Measurements from ENCODE around the gene VASP.

The VASP gene

DNA sequence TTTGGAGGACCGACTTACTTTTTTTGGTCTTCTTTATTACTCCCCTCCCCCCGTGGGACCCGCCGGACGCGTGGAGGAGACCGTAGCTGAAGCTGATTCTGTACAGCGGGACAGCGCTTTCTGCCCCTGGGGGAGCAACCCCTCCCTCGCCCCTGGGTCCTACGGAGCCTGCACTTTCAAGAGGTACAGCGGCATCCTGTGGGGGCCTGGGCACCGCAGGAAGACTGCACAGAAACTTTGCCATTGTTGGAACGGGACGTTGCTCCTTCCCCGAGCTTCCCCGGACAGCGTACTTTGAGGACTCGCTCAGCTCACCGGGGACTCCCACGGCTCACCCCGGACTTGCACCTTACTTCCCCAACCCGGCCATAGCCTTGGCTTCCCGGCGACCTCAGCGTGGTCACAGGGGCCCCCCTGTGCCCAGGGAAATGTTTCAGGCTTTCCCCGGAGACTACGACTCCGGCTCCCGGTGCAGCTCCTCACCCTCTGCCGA lies 39.1 kb upstream of the VASP start:
- no peaks in the 10 kb centered on the region for H3K9me3 ChIP-seq (ENCODE audit: control insufficient read depth in 5 of 5, low read length in 5 of 5)
- H3K9ac ChIP-seq (ENCODE audit: low read length in 5 of 5) = peak overlapping the region; percentile 81 to 99 (median 94)
- peak overlapping the region; percentile 83 for H3K27ac ChIP-seq (ENCODE audit: low read depth, low read length)
- peak overlapping the region; percentile 99 to 100 (median 99) for H3K4me3 ChIP-seq (ENCODE audit: low read depth in 1 of 5, low read length in 5 of 5)
- peaks cover 0 to 39% (median 36%) of the 10 kb centered on the region in 5 donors for H3K36me3 ChIP-seq (ENCODE audit: control insufficient read depth in 5 of 5, insufficient read depth in 5 of 5, low read length in 5 of 5)
- H3K4me1 ChIP-seq (ENCODE audit: control insufficient read depth in 5 of 5, insufficient read depth in 5 of 5, low read length in 5 of 5) = peaks cover 6 to 48% (median 23%) of the 10 kb centered on the region in 5 donors
- peaks cover 0 to 9% (median 0%) of the 10 kb centered on the region in 5 donors for H3K27me3 ChIP-seq (ENCODE audit: control insufficient read depth in 5 of 5, insufficient read depth in 4 of 5, low read length in 5 of 5)

GRCh38 chr19:45468803-45469131 lies 38.5 kb upstream of the VASP start:
- Histone ChIP-seq H3K27ac (ENCODE audit: low read depth, low read length) (peak overlapping the region; percentile 83), H3K4me3 (ENCODE audit: low read depth in 1 of 5, low read length in 5 of 5) (peak overlapping the region; percentile 99 to 100 (median 99)), H3K9me3 (ENCODE audit: control insufficient read depth in 5 of 5, low read length in 5 of 5) (no peaks in the 10 kb centered on the region), H3K36me3 (ENCODE audit: control insufficient read depth in 5 of 5, insufficient read depth in 5 of 5, low read length in 5 of 5) (peaks cover 0 to 41% (median 36%) of the 10 kb centered on the region in 5 donors), H3K9ac (ENCODE audit: low read length in 5 of 5) (peak overlapping the region; percentile 81 to 99 (median 94)), H3K27me3 (ENCODE audit: control insufficient read depth in 5 of 5, insufficient read depth in 4 of 5, low read length in 5 of 5) (peaks cover 0 to 9% (median 2%) of the 10 kb centered on the region in 5 donors), H3K4me1 (ENCODE audit: control insufficient read depth in 5 of 5, insufficient read depth in 5 of 5, low read length in 5 of 5) (peaks cover 6 to 48% (median 23%) of the 10 kb centered on the region in 5 donors)

GRCh38 chr19:45469132-45469944 lies 37.9 kb upstream of the VASP start:
- peak overlapping the region; percentile 83 for H3K27ac ChIP-seq (ENCODE audit: low read depth, low read length)
- H3K36me3 ChIP-seq (ENCODE audit: control insufficient read depth in 5 of 5, insufficient read depth in 5 of 5, low read length in 5 of 5) = peaks cover 0 to 42% (median 36%) of the 10 kb centered on the region in 5 donors
- H3K9ac ChIP-seq (ENCODE audit: low read length in 5 of 5) = peak overlapping the region; percentile 81 to 99 (median 94)
- H3K27me3 ChIP-seq (ENCODE audit: control insufficient read depth in 5 of 5, insufficient read depth in 4 of 5, low read length in 5 of 5) = peaks cover 0 to 9% (median 2%) of the 10 kb centered on the region in 5 donors
- H3K9me3 ChIP-seq (ENCODE audit: control insufficient read depth in 5 of 5, low read length in 5 of 5) = no peaks in the 10 kb centered on the region
- peaks cover 7 to 48% (median 23%) of the 10 kb centered on the region in 5 donors for H3K4me1 ChIP-seq (ENCODE audit: control insufficient read depth in 5 of 5, insufficient read depth in 5 of 5, low read length in 5 of 5)
- H3K4me3 ChIP-seq (ENCODE audit: low read depth in 1 of 5, low read length in 5 of 5) = peak overlapping the region; percentile 99 to 100 (median 99)

DNA sequence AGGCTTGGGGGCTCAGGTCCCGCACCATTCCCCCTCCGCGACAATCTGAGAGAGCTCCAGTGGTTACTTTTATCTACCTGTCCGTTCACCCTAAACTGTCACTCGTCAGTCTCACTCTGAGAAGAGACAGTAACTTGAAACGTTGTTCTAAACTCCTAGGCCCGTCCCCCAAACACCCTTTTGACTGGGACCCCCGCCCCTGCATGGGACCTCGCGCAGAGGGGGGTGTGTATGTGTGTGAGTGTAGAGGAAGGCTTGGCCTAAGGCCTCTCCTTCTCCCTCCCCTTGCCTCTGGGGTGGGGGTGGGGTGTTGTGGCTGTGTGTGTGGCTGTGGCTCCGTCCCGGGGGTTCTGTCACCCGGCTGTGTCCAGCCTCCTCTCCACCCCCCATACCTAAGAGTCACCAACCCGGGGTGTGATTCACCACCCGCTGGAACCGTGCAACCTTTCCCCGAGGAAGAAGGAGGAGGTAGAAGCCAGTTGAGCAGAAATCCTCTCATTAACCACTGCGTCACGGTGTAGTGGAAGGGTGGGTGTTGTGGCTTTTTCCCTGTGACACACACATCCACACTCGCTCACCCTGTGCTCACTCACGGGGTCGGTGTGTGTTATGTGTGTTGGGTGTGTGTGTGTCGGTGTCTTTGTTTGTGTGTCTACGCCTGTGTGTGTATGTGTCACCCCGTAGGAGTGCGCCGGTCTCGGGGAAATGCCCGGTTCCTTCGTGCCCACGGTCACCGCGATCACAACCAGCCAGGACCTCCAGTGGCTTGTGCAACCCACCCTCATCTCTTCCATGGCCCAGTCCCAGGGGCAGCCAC lies 37.1 kb upstream of the VASP start:
- peaks cover 7 to 48% (median 23%) of the 10 kb centered on the region in 5 donors for H3K4me1 ChIP-seq (ENCODE audit: control insufficient read depth in 5 of 5, insufficient read depth in 5 of 5, low read length in 5 of 5)
- peak overlapping the region; percentile 75 to 99 (median 94) for H3K9ac ChIP-seq (ENCODE audit: low read length in 5 of 5)
- H3K27me3 ChIP-seq (ENCODE audit: control insufficient read depth in 5 of 5, insufficient read depth in 4 of 5, low read length in 5 of 5) = peaks cover 0 to 6% (median 2%) of the 10 kb centered on the region in 5 donors
- no peaks in the 10 kb centered on the region for H3K9me3 ChIP-seq (ENCODE audit: control insufficient read depth in 5 of 5, low read length in 5 of 5)
- H3K4me3 ChIP-seq (ENCODE audit: low read depth in 1 of 5, low read length in 5 of 5) = peak overlapping the region; percentile 97 to 100 (median 99)
- H3K27ac ChIP-seq (ENCODE audit: low read depth, low read length) = peak overlapping the region; percentile 83
- H3K36me3 ChIP-seq (ENCODE audit: control insufficient read depth in 5 of 5, insufficient read depth in 5 of 5, low read length in 5 of 5) = peaks cover 0 to 42% (median 36%) of the 10 kb centered on the region in 5 donors

GRCh38 chr19:45470762-45471081 lies 36.6 kb upstream of the VASP start:
- Histone ChIP-seq H3K27ac (ENCODE audit: low read depth, low read length) (no peak overlapping the region), H3K4me1 (ENCODE audit: control insufficient read depth in 5 of 5, insufficient read depth in 5 of 5, low read length in 5 of 5) (peaks cover 7 to 48% (median 23%) of the 10 kb centered on the region in 5 donors), H3K36me3 (ENCODE audit: control insufficient read depth in 5 of 5, insufficient read depth in 5 of 5, low read length in 5 of 5) (peaks cover 0 to 42% (median 36%) of the 10 kb centered on the region in 5 donors), H3K9ac (ENCODE audit: low read length in 5 of 5) (peak overlapping the region in 3 of 5 donors; percentile 93 to 99 (median 97)), H3K27me3 (ENCODE audit: control insufficient read depth in 5 of 5, insufficient read depth in 4 of 5, low read length in 5 of 5) (peaks cover 0 to 6% (median 2%) of the 10 kb centered on the region in 5 donors), H3K4me3 (ENCODE audit: low read depth in 1 of 5, low read length in 5 of 5) (peak overlapping the region; percentile 58 to 100 (median 99)), H3K9me3 (ENCODE audit: control insufficient read depth in 5 of 5, low read length in 5 of 5) (no peaks in the 10 kb centered on the region)

GRCh38 chr19:45471111-45471930 lies 36.0 kb upstream of the VASP start:
- Histone ChIP-seq H3K9me3 (ENCODE audit: control insufficient read depth in 5 of 5, low read length in 5 of 5) (no peaks in the 10 kb centered on the region), H3K4me1 (ENCODE audit: control insufficient read depth in 5 of 5, insufficient read depth in 5 of 5, low read length in 5 of 5) (peaks cover 7 to 48% (median 23%) of the 10 kb centered on the region in 5 donors), H3K36me3 (ENCODE audit: control insufficient read depth in 5 of 5, insufficient read depth in 5 of 5, low read length in 5 of 5) (peaks cover 0 to 42% (median 36%) of the 10 kb centered on the region in 5 donors), H3K4me3 (ENCODE audit: low read depth in 1 of 5, low read length in 5 of 5) (peak overlapping the region; percentile 58 to 100 (median 99)), H3K9ac (ENCODE audit: low read length in 5 of 5) (peak overlapping the region in 4 of 5 donors; percentile 16 to 99 (median 67)), H3K27ac (ENCODE audit: low read depth, low read length) (no peak overlapping the region), H3K27me3 (ENCODE audit: control insufficient read depth in 5 of 5, insufficient read depth in 4 of 5, low read length in 5 of 5) (peaks cover 0 to 6% (median 2%) of the 10 kb centered on the region in 5 donors)

DNA sequence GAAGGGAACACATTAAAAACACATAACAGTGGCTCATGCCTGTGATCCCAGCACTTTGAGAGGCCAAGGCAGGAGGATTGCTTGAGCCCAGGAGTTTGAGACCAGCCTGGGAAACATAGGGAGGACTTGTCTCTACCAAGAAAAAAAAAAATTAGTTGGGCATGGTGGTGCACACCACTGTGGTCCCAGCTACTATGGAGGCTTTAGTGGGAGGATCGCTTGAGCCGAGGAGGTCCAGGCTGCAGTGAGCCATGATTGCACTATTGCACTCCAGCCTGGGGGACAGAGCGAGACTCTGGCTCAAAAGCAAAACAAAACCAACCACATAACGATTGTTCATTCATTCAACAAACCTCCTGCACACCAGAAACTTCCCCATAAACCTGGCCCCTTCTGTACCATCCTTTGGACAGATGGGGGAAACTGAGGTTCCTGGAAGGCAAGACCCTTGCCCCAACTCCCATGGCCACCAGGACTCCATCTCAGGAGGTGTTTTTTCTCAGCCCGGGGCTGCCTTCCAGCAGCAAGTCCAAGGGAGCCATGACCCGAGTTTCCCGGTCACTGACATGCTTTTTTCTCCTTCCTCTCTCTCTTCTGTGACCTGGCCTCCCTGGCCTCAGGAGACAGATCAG lies 35.2 kb upstream of the VASP start:
- Histone ChIP-seq H3K27me3 (ENCODE audit: control insufficient read depth in 5 of 5, insufficient read depth in 4 of 5, low read length in 5 of 5) (peaks cover 0 to 6% (median 2%) of the 10 kb centered on the region in 5 donors), H3K36me3 (ENCODE audit: control insufficient read depth in 5 of 5, insufficient read depth in 5 of 5, low read length in 5 of 5) (peaks cover 0 to 42% (median 36%) of the 10 kb centered on the region in 5 donors), H3K9me3 (ENCODE audit: control insufficient read depth in 5 of 5, low read length in 5 of 5) (no peaks in the 10 kb centered on the region), H3K4me1 (ENCODE audit: control insufficient read depth in 5 of 5, insufficient read depth in 5 of 5, low read length in 5 of 5) (peaks cover 7 to 47% (median 20%) of the 10 kb centered on the region in 5 donors), H3K27ac (ENCODE audit: low read depth, low read length) (no peak overlapping the region), H3K9ac (ENCODE audit: low read length in 5 of 5) (no peak overlapping the region), H3K4me3 (ENCODE audit: low read depth in 1 of 5, low read length in 5 of 5) (peak overlapping the region; percentile 58 to 100 (median 99))

GRCh38 chr19:45472563-45473366 lies 34.5 kb upstream of the VASP start:
- no peaks in the 10 kb centered on the region for H3K9me3 ChIP-seq (ENCODE audit: control insufficient read depth in 5 of 5, low read length in 5 of 5)
- H3K4me1 ChIP-seq (ENCODE audit: control insufficient read depth in 5 of 5, insufficient read depth in 5 of 5, low read length in 5 of 5) = peaks cover 7 to 48% (median 18%) of the 10 kb centered on the region in 5 donors
- peak overlapping the region; percentile 58 to 100 (median 99) for H3K4me3 ChIP-seq (ENCODE audit: low read depth in 1 of 5, low read length in 5 of 5)
- H3K9ac ChIP-seq (ENCODE audit: low read length in 5 of 5) = no peak overlapping the region
- no peak overlapping the region for H3K27ac ChIP-seq (ENCODE audit: low read depth, low read length)
- H3K27me3 ChIP-seq (ENCODE audit: control insufficient read depth in 5 of 5, insufficient read depth in 4 of 5, low read length in 5 of 5) = peaks cover 0 to 6% (median 2%) of the 10 kb centered on the region in 5 donors
- peaks cover 0 to 42% (median 36%) of the 10 kb centered on the region in 5 donors for H3K36me3 ChIP-seq (ENCODE audit: control insufficient read depth in 5 of 5, insufficient read depth in 5 of 5, low read length in 5 of 5)

All from subcutaneous abdominal adipose tissue (tissue), 5 donors.